Gastrocnemius medialis (tissue), 4 donors: ENCODE measurements around the gene NAXD. TPM values are rescaled to one million over a fixed set of nuclear protein-coding genes. Genes with fewer than 3 reads are reported as not detected.

Experiments
- ATAC-seq, 2 donors: fragments of 150-250 bp; one replicate each; pipeline ENCODE4 v1.9.1; 2016
- DNase-seq, 2 donors: peaks; one replicate each; pipeline ENCODE4 v3.0.0-alpha.2; 2019
- H3K27ac ChIP-seq, 4 donors: fragments of 200-600 bp; sonication (generic); 1 replicate in 1 of 4; 2 replicates in 3 of 4; pipeline ENCODE4 v1.5.1; 2016 to 2018; ENCODE audit warnings: mild to moderate bottlenecking in 2 of 4, moderate library complexity in 1 of 4
- H3K27me3 ChIP-seq, 3 donors: fragments of 200-600 bp; sonication (generic) in 2 of 3; 1 replicate in 1 of 3; 2 replicates in 2 of 3; pipeline versions ENCODE4 v1.5.1 to v1.6.0; 2016 to 2019; ENCODE audit warnings: mild to moderate bottlenecking in 1 of 3, moderate library complexity in 1 of 3
- H3K36me3 ChIP-seq, 2 donors: fragments of 200-600 bp; sonication (generic) in 1 of 2; one replicate each; pipeline ENCODE4 v1.5.1; 2017 to 2018
- H3K4me1 ChIP-seq, 2 donors: fragments of 200-600 bp; sonication (generic) in 1 of 2; one replicate each; pipeline ENCODE4 v1.5.1; 2016 to 2017; ENCODE audit warnings: mild to moderate bottlenecking in 2 of 2
- H3K4me3 ChIP-seq, 4 donors: fragments of 200-600 bp; sonication (generic) in 3 of 4; 1 replicate in 1 of 4; 2 replicates in 3 of 4; pipeline ENCODE4 v1.5.1; 2016 to 2019; ENCODE audit warnings: mild to moderate bottlenecking in 2 of 4
- H3K9me3 ChIP-seq, 3 donors: fragments of 200-600 bp; sonication (generic) in 2 of 3; 1 replicate in 1 of 3; 2 replicates in 2 of 3; pipeline ENCODE4 v1.5.1; 2016 to 2019
- POLR2A ChIP-seq, 2 donors: fragments of 450-650 bp; IDR thresholded peaks; one replicate each; pipeline ENCODE4 v1.6.1; 2017; ENCODE audit warnings: antibody characterized with exemption in 2 of 2, mild to moderate bottlenecking in 2 of 2, moderate library complexity in 2 of 2
- in situ Hi-C, 4 donors: fragments of 200-750 bp; cut with MboI; loops; one replicate each; pipeline versions ENCODE4 v1.15.0 to v1.8.0; 2017; ENCODE audit warnings: low sequenced_read_pairs in 4 of 4
- intact Hi-C: fragments of 100-400 bp; cut with DNase I; formaldehyde crosslinking; loops from one replicate; pipeline ENCODE4 v1.15.1; 2023; ENCODE audit warnings: low total_unique reads
- total RNA-seq, 4 donors: library from RNA; depleted of rRNA; stranded (reverse); fragments of >200 nt; gene quantifications; one replicate each; pipeline versions ENCODE4 v1.1.0 to v1.2.3, GENCODE V29; 2016
- TF ChIP-seq, protein P1 (sequence below), 5 experiments: fragments of 450-650 bp in 3 of 5; fragments of 200-600 bp in 2 of 5; sonication (generic) in 2 of 5; IDR thresholded peaks in 4 of 5; conservative IDR thresholded peaks in 1 of 5; 1 replicate in 4 of 5; 2 replicates in 1 of 5; pipeline ENCODE4 v1.5.1; 2016 to 2019; ENCODE audit warnings: antibody characterized with exemption in 5 of 5, mild to moderate bottlenecking in 3 of 5, moderate library complexity in 3 of 5

The NAXD gene
- total RNA-seq, 4 donors from 2014 or later: 17.9 to 24.7 (median 21.5) TPM

GRCh38 chr13:110590577-110590976 lies 24.8 kb upstream of the NAXD start:
- intact Hi-C loops: no loop called here
- no peak overlapping the region for H3K4me3 ChIP-seq
- TF ChIP-seq, protein P1, sequence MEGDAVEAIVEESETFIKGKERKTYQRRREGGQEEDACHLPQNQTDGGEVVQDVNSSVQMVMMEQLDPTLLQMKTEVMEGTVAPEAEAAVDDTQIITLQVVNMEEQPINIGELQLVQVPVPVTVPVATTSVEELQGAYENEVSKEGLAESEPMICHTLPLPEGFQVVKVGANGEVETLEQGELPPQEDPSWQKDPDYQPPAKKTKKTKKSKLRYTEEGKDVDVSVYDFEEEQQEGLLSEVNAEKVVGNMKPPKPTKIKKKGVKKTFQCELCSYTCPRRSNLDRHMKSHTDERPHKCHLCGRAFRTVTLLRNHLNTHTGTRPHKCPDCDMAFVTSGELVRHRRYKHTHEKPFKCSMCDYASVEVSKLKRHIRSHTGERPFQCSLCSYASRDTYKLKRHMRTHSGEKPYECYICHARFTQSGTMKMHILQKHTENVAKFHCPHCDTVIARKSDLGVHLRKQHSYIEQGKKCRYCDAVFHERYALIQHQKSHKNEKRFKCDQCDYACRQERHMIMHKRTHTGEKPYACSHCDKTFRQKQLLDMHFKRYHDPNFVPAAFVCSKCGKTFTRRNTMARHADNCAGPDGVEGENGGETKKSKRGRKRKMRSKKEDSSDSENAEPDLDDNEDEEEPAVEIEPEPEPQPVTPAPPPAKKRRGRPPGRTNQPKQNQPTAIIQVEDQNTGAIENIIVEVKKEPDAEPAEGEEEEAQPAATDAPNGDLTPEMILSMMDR (IDR thresholded peaks at IDR 0.05 in 4 of 5, conservative IDR thresholded peaks at IDR 0.05 in 1 of 5): no peak
- no peak for TF ChIP-seq POLR2A (IDR thresholded peaks at IDR 0.05)
- no peaks in the 10 kb centered on the region for H3K9me3 ChIP-seq
- H3K36me3 ChIP-seq: no peaks in the 10 kb centered on the region
- in situ Hi-C loops: loop anchor here in 2 of 4 donors (10.0 kb wide), 1 partner anchor 224 kb away; no protein-coding TSS in a partner anchor
- H3K27me3 ChIP-seq: no peaks in the 10 kb centered on the region
- H3K4me1 ChIP-seq: no peaks in the 10 kb centered on the region
- H3K27ac ChIP-seq: no peak overlapping the region
- DNase-seq (no peak), ATAC-seq (no peak)

- H3K4me1 ChIP-seq: no peaks in the 10 kb centered on the region
- H3K9me3 ChIP-seq: no peaks in the 10 kb centered on the region
- H3K27me3 ChIP-seq: no peaks in the 10 kb centered on the region
- no peak overlapping the region for H3K4me3 ChIP-seq
- no peak for DNase-seq
- no peak for TF ChIP-seq POLR2A (IDR thresholded peaks at IDR 0.05)
- TF ChIP-seq, protein P1 (IDR thresholded peaks at IDR 0.05 in 4 of 5, conservative IDR thresholded peaks at IDR 0.05 in 1 of 5): no peak
- H3K36me3 ChIP-seq: no peaks in the 10 kb centered on the region
- ATAC-seq: no peak
- in situ Hi-C loops: loop anchor here in 2 of 4 donors (10.0 kb wide), 1 partner anchor 222 kb away; no protein-coding TSS in a partner anchor
- intact Hi-C loops: loop anchor here (1.0 kb wide), 1 partner anchor 227 kb away; no protein-coding TSS in a partner anchor
- H3K27ac ChIP-seq: no peak overlapping the region
Observed at GRCh38 chr13:110592665-110593064, 22.7 kb upstream of the NAXD start.

GRCh38 chr13:110593430-110594130 lies 21.8 kb upstream of the NAXD start:
- intact Hi-C loops: loop anchor here (1.0 kb wide), 1 partner anchor 226 kb away; no protein-coding TSS in a partner anchor
- Histone ChIP-seq H3K9me3 (no peaks in the 10 kb centered on the region), H3K4me1 (no peaks in the 10 kb centered on the region), H3K4me3 (no peak overlapping the region), H3K27ac (no peak overlapping the region), H3K27me3 (no peaks in the 10 kb centered on the region), H3K36me3 (no peaks in the 10 kb centered on the region)
- ATAC-seq (peak; percentile 96 to 99), DNase-seq (no peak)
- TF ChIP-seq POLR2A (IDR thresholded peaks at IDR 0.05): no peak
- TF ChIP-seq, protein P1 (IDR thresholded peaks at IDR 0.05 in 4 of 5, conservative IDR thresholded peaks at IDR 0.05 in 1 of 5): peak; percentile 54 to 70 (median 65)
- in situ Hi-C loops: loop anchor here in 2 of 4 donors (10.0 kb wide), 1 partner anchor 221 kb away; no protein-coding TSS in a partner anchor

DNA sequence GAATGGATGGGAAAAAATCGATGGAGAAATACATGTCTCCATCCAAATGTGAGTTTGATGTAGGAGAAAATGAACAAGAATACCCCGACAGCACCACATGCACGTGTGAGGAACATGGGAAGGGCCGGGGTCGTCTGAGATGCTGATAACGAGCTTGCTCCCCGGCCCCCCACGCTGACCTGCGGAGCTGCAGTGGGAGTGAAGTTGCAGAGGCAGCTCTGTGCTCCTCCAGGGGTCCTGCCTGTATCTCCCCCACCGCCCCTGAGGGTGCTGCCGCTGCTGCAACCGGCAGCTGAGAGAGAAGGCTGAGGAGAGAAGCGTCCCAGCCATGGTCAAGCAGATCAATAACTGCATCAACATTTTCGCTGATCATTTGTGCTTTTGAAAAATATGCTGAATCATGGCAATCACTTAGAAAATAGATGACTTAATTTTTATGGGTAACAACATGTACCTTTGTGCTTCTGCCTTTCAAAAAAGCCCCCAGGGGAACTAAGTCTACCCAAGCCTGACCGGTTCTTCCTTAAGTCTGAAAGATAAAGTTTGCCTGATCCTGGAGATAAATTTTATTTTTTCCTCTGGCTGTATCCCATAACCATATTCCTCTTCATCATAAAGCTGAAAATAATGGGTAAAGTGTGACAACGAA lies 18.2 kb upstream of the NAXD start:
- DNase-seq: no peak
- Histone ChIP-seq H3K36me3 (no peaks in the 10 kb centered on the region), H3K9me3 (no peaks in the 10 kb centered on the region), H3K27ac (no peak overlapping the region), H3K27me3 (no peaks in the 10 kb centered on the region), H3K4me3 (no peak overlapping the region), H3K4me1 (no peaks in the 10 kb centered on the region)
- no peak for ATAC-seq
- no peak for TF ChIP-seq POLR2A (IDR thresholded peaks at IDR 0.05)
- TF ChIP-seq, protein P1 (IDR thresholded peaks at IDR 0.05 in 4 of 5, conservative IDR thresholded peaks at IDR 0.05 in 1 of 5): no peak
- intact Hi-C loops: no loop called here
- in situ Hi-C loops: loop anchor here (5.0 to 10.0 kb wide), 2 partner anchors 218 to 220 kb away; no protein-coding TSS in a partner anchor
